GM19043 (cell line): ENCODE data around the gene RPH3AL.
"Not testable (repeated sequence)": the region's sequence is repeated elsewhere in the genome, so short reads cannot be mapped to it uniquely, and the experiment has no call there.

Experiments
- ATAC-seq: cut with Tn5 transposase; IDR thresholded peaks from one replicate; pipeline ENCODE4 v1.9.1; 2021; ENCODE audit warnings: low read depth; ENCODE audit not compliant: unreplicated experiment

The RPH3AL gene

DNA sequence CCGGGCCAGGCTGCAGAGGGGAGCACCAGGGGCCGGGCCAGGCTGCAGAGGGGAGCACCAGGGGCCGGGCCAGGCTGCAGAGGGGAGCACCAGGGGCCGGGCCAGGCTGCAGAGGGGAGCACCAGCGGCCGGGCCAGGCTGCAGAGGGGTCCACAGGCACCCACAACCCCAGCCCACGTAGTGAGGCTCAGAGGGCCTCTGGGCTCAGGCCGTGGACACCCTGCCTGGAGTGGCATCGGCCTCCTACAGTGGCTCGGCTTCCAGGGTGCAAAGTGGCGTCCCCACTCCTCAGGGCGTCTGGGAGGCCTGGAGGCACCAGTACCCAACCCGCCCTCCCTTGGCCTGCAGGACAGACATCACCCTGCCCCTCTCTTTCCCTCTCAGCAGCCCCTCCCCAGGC lies 180.7 kb downstream of the RPH3AL start:
- ATAC-seq = no peak

DNA sequence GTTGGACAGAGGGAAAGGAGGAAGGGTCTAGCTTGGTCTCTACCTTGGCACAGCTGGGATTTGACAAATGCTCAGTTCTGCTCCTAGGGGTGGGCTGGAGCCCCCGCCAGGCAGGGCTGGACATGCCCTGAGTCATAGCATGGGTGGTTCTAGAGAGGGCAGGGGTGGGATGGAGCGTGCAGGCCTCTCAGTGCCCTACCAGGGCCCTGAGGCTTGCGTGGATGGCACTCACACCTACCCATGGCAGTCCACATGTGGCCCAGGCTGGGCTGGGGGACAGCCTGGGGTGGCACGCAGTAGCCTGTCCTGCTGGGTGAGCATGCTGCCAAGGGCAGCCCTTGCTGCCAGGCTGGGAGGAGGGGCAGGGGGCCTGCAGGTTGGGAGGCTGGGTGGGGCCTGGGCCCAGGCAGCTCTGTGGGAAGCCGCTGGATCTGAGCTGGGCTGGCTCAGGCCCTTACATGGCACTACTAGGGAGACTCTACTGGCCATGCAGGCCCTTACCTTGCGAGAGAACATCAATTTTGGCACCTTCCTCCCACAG lies 182.4 kb downstream of the RPH3AL start:
- no peak for ATAC-seq

DNA sequence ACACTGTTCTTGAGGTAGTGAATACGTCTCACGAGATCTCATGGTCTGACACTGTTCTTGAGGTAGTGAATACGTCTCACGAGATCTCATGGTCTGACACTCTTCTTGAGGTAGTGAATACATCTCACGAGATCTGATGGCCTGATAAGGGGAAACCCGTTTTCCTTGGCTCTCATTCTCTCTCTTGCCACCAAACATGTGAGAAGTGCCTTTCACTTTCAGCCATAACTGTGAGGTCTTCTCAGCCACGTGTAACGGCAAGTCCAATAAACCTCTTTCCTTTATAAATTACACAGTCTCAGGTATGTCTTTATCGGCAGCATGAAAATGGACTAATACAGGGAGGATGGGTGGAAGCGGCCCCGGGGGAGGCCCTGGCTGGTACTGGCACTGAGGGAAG lies 184.0 kb downstream of the RPH3AL start:
- not testable (repeated sequence) for ATAC-seq

DNA sequence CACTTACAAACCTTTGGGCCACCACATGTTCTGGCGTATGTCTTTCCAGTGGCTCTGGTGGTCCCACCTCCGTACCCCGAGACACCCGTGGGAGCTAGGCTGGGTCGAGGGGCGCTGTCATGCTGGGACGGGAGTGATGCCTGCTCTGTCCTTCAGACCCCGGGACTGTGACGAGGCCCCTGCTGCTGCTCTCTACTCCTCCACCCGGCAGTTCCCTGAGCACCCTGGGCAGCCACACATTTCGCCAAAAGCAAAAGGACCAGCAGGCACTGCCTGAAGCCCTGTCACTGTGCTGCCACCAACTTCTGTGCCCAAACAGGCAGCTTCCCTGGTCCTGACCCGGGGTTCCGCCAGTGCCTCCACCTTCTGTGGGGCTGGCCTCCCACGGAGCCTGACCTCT lies 186.7 kb downstream of the RPH3AL start:
- no peak for ATAC-seq

DNA sequence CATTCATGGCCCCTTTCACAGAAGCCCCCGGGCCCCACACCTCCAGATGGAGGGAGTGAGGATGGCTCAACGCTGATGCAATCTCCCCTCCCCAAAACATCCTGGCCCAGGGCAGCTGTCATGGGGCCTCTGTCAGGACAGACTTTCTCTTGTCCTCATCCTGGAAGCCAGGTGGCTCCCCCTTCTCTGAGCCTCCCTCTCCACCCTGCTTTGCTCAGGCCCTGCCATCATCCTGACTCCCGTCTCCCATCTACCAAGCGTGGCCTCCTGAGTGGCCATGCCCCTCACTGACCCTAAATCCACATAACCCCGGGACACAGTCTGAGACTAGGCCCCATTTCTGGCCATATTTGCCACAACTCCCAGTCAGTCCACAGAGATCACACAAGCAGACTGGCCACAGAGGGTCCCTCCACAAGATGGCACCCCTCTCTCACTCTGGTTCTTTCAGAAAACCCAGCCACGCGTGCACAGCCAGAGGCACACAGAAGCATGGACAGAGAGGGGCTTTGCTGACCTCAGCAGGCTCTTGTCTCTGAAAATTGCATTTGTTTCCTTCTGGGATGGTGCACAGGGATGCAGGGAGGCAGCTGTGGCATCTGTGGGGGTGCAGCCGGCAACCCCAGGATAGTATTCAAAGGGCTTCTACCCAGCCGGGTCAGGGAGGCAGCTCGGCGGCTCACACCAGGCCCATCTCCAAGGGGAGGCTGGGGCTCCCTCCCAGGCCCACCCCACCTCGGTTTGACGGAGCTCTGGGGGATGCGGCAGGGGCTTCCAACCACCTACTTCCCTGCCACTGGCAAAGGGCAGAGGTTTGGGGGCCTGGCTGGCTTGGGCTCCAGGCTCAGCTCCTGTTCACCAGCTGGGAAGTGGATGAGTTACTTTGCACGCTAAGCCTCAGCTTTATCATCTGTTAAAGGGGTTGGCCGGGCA lies 188.0 kb downstream of the RPH3AL start:
- no peak for ATAC-seq

DNA sequence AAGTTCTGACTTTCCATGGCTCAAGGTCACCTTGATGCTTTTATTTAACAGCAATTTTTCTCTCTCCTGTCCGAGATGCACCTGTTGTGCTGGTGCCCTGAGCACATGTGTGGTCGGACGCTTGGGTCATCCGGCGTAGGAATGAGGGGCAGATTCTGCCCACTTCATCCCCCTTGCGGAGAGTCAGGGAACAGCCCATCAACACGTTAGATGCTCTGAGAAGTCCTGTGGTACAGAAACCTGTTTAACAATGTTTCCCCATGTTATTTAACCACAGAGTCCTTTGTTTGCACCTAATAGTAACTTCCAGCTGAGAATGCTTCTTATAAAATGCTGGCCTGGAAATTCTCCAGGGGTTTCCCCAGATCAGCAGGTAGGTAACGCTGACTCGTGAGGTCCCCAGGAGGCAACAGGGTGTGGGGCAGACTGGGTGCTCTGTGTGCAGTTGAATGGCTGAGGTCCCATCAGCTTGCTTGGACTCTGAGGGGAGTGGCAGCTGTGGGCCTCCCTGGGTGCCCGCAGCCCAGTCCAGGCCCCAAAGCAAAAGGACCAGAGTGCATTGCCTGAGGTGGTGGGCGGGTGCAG lies 189.0 kb downstream of the RPH3AL start:
- no peak for ATAC-seq

DNA sequence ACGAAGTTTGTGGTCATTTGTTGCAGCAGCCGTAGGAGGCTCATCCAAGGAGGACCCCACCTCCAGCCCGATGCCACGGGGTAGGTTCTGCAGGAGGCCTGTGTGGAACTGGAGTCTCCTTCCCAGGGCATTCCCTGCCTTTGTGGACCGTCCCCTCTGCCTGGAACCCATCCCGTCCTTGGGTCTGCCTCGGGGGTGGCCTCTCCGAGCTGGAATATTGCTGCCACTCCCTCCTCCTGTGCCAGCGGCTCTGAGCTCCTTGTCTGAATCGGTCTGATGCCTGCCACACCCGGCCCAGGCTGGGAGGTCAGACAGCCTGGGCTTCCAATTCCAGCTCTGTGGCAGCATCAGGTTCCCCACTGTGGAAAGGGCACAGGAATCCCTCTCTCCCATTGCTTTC lies 189.9 kb downstream of the RPH3AL start:
- no peak for ATAC-seq
